Measurements from ENCODE around the gene GYG2.

GYG2 gene

DNA sequence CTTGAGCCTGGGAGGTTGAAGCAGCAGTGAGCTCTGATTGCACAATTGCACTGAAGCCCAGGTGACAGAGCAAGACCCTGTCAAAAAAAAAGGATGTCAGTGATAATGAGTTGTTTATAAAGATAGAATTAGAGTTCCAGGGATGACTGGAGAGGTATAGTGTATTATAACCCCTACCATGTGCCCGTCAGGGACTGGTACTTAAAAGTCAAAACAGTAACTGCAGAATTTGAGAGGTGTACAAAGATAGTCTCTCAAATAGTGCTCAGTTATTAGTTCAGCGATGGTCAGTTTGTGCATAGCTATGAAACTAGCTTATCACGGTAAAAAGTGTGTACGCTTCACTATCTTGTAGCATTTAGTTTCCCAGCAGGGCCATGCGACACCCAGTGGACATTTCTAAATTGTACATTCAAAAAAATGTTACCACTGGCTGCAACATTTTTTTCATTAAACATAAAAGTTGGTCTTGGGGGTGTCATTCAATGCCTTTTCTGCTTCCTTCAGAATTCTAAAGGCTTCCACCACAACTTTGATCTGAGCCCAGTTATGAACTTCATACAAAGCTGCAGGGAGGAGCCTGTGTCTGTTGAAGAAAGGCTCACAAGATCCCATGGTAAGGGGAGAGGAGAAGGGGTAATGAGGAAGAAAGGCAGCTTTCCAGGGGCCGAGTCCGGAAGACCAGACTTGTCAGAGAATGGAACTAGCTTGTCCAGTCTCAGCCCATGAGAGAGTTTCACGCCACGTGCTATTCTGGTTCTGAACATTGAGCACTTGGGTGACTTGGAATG is 9.2 kb upstream of the GYG2 start:
- DNase-seq, result no peak

- DNase-seq, result no peak
These were observed 8.5 kb upstream of the GYG2 start for GRCh38 chrX:2820136-2820771.

DNA sequence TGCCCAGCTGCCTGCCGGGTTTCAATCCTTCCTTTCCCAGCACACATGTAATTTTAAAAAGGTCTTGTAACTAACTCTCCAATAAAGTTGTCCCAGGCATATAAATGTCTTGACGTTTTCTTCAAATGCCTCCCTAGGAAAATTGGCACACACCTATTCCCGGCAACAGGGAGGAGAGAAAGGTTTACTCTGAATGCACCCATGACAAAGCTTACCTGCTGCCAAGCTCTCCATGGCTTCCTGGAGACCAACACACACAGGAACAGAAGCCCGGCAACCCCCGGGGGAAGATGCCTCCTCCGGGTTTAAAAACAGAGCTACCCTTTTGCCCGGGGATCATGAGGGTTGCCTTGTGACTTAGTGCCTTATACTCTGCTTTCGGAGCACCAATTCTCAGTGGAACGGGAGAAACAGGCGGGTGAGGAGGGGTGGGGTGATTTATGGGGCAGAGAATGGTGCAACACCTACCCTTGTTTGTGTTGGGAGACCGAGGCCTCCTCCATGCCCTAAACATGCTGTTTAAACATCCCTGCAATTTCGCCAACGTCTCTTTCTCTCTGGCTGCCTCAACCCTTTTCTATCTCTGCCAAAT is 4.8 kb upstream of the GYG2 start:
- no peak for DNase-seq

DNA sequence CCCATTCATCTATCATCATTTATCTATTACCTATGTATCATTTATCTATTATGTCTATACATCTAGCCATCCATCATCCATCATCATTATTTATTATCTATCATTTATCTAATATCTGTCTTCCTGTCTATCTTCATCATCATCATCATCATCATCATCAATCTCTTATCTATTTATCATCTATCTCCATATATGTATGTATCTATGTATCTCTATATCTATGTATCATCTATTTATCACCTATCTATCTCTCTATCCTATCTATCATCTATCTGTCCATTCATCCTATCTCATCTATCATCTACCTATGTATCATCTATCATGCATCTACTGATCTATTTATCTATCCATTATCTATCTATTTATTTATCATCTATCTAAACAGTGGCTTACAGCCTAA is 3.8 kb upstream of the GYG2 start:
- no peak for DNase-seq

- no peak for DNase-seq
These were observed 255 bp downstream of the GYG2 start for GRCh38 chrX:2828959-2829411.

GRCh38 chrX:2829469-2830246 is 928 bp downstream of the GYG2 start:
- no peak for DNase-seq

DNA sequence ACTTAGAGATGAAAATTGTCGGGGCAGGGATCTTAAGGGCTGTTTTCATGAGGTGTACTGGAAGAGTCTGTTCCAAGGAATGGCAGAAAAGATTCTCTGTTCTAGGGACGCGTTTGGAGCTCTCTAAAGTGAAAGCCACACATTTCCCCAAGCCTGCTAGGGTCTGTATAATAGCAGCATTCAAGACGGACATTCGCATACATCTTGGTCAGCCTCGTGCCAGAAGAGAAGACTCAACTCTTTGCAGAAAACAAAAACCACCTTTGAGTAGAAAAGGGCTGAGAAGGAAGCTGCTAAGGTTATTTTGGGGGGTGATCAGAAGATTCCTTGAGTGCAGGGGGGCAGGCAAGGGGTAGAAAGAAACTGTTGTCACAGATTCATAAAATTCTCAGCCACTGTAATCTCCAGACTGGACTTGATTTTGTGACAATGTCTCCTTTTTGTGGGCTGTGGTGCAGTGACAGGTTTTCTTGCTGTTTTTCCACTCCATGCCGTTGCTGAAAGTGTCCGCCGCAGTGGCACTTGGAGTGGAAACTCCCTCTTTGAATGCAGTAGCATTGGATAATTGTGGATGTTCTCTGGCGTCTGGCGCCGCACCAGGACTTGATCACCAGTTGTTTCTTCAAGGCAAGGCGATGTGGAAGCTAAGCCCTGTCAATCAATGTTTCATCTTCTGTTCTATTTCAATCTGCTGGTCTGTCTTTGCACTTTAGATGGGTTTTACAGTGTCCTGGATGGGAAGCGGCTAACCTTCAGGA is 2.9 kb downstream of the GYG2 start:
- DNase-seq, result no peak

DNA sequence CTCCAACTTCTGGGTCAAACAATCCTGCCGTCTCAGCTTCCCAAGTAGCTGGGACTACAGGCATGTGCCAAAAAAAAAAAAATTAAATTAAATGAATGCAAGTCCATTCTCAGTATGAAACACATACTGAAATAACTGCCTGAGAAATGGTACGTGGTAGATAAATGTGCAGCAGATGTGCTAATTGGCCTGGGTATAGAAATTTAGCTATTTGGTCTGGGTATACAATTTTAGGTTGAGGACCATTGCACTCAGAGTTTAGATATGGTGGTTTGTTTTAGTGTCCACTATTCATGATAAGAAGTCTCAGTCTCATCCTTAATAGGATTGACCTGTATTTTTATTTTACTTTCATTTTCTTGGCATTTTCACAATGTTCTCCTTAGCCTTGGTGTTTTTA is 9.2 kb downstream of the GYG2 start:
- no peak for DNase-seq

DNA sequence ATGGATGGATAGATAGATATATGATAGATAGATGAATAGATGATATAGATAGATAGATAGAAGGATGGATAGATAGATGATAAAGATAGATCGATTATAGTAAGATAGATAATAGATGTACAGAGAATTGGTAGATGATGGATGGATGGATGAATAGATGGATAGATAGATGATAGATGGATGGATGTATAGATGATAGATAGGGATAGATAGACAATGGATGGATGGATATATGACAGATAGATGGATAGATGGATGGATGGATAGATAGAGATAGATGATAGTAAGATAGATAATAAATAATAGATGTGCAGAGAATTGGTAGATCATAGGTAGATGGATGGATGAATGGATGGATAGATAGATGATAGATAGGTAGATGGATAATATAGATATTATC is 12.2 kb downstream of the GYG2 start:
- no peak for DNase-seq

GRCh38 chrX:2841537-2841936 is 12.8 kb downstream of the GYG2 start:
- DNase-seq, result no peak

- DNase-seq, result no peak
These were observed 18.3 kb downstream of the GYG2 start for GRCh38 chrX:2846992-2847391.

GRCh38 chrX:2848871-2849301 is 20.2 kb downstream of the GYG2 start:
- no peak for DNase-seq

DNA sequence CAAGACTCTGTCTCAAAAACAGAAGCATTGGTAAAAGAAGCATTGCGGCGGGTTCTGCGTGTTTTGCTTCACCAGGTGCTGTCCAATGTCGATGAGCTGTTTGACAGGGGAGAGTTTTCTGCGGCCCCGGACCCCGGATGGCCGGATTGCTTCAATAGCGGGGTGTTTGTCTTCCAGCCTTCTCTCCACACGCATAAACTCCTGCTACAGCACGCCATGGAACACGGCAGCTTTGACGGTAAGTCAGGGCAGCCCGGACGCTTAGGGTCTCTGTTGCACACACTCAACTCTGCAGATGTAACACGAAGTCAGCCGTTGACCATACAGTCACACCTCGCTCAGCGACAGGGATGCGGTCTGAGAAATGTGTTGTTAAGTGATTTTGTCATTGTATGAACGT is 26.2 kb downstream of the GYG2 start:
- no peak for DNase-seq

GRCh38 chrX:2855761-2856160 is 27.0 kb downstream of the GYG2 start:
- no peak for DNase-seq

DNA sequence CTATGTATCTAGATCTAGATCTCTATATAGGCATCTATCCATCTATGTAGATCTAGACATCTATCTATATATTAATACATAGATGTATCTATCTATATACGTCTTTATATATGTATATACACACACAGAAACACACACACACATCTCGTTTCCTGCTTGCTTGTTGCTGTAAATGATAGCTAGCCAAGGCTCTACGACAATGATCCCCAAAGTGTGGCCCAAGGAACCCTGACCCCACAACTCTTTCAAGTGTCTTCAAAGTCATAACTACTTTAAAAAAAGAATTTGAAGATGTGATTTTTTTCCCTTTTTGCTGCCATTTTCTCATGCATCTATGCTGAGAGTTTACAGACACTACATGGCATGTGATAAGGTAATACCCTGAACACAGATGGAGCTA is 28.8 kb downstream of the GYG2 start:
- no peak for DNase-seq

GRCh38 chrX:2859197-2859797 is 30.6 kb downstream of the GYG2 start:
- no peak for DNase-seq

DNA sequence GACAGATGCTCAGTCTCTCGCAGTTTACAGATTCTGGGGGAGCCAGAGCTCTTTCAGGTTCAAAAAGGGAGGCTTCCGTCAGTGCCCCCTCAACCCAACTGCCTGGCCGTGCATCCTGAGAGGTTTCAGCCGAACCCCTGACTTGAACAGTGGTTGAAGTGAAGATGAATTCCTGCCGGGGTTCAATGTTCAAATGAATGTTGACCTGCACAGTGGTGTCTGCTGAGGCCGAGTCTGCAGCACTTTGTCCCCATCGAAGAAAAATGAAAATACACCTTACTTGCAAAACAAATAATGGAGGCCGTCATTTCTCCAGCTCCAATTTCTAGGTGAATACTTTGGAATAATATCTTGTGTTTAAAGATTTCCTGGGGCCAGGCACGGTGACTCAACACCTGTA is 33.7 kb downstream of the GYG2 start:
- no peak for DNase-seq

- DNase-seq, result no peak
These were observed 34.9 kb downstream of the GYG2 start for GRCh38 chrX:2863646-2864045.

DNA sequence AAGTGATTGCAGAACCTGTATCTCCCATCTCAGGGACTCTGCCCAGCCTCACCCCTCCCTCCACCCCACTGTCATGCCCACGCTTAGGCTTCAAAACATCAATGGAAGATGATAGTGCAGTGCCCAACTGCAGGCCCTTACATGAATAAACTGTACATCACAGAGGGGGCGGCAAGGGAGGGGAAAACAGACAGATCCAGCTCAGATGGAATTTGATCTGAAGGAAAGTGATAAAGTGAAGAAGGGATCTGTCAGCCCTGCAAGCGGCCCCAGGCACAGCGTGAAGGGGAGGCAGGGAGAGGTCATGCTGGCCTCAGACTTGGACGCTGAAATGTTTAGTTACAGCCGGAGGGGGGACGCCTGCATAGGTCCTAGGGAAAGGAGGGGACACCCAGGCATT is 38.5 kb downstream of the GYG2 start:
- DNase-seq, result no peak

GRCh38 chrX:2870650-2871049 is 41.9 kb downstream of the GYG2 start:
- DNase-seq, result no peak

GRCh38 chrX:2871831-2872230 is 43.1 kb downstream of the GYG2 start:
- DNase-seq, result no peak

DNA sequence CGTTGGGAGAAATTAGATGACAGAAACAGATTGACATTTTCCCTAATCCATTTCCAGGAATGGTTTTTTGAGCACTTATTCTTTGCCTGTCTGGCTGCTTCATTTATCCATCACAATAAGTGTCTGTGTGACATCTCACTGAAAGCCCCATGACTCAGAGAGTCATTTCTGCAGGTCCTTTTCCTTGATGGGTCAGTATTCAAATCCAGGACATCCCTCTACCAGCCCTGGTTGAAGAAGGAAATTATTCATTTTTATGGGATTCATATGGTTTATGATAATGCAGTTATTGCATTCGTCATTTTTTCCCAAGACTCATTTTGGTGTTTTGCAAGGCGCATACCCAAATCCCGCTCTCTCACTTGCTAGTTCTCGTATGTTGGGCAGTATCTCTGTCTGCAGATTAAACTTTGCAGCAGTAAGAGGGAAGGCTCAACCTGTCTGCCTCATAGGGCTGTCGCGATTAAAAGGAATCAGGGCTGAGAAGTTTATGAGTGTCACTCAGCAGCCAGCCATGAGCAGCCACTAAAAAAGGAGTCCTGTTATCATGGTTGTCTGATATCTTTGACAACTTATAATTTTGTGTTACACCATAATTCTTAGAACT is 44.0 kb downstream of the GYG2 start:
- no peak for DNase-seq

Data from cortex of kidney (tissue), 1 donor.